ENCODE data around the gene CRISPLD2. TPM values are rescaled to one million over a fixed set of nuclear protein-coding genes. Genes with fewer than 3 reads are reported as not detected.

The CRISPLD2 gene
- total RNA-seq, 1 donor from 2014 or later, result 5.8 TPM

- TF ChIP-seq, protein P1, sequence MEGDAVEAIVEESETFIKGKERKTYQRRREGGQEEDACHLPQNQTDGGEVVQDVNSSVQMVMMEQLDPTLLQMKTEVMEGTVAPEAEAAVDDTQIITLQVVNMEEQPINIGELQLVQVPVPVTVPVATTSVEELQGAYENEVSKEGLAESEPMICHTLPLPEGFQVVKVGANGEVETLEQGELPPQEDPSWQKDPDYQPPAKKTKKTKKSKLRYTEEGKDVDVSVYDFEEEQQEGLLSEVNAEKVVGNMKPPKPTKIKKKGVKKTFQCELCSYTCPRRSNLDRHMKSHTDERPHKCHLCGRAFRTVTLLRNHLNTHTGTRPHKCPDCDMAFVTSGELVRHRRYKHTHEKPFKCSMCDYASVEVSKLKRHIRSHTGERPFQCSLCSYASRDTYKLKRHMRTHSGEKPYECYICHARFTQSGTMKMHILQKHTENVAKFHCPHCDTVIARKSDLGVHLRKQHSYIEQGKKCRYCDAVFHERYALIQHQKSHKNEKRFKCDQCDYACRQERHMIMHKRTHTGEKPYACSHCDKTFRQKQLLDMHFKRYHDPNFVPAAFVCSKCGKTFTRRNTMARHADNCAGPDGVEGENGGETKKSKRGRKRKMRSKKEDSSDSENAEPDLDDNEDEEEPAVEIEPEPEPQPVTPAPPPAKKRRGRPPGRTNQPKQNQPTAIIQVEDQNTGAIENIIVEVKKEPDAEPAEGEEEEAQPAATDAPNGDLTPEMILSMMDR (conservative IDR thresholded peaks at IDR 0.05; ENCODE audit: low read depth, low read length), result no peak
- no peak for DNase-seq (ENCODE audit: low read depth)
- H3K4me3 ChIP-seq (ENCODE audit: low read depth, low read length), result peak overlapping the region; percentile 64
Observed at GRCh38 chr16:84821179-84821578, 1.4 kb downstream of the CRISPLD2 start.

DNA sequence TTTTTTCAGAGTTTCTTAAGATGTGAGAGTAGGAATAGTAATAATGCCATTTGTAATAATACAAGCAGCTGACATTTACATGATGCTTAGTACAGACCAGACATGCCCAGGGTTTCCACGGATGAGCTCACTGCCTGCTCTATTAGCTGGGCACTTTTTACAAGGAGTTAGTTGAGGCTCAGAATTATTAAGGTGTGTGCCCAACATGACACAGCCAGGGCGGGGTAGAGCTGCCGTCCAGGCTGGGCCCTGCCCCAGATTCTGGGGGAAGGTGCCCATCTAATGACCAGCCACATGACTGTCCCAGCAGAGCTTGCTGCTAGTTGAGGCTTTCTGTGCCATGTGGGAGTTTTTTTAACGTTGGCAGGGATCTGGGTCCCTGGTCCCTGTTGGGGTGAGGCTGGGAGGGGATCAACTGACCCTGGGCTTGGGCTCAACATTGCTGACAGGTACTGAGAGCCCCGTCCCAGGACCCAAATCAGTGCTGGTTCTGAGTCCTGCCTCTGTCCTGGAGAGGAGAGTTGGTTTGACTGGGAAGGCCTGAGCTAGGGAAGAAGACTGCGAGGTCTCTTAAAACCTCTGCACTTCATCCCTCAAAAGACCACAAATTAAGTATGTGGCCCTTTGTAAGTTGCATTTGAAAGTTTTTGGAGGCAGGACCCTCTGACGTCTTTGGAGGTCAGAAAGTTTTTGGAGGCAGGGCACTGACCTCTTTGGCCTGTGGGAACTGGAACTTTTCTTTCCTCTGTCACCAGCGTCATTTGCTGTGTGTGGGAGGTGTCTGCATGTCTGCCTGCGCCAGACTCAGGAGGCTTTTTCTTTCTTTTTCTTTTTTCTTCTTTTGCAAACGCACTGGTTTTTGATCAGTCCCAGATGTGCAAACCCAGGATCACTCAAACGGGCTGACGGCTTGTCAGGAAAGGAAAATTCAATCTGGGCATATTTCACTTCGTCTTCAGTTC lies 2.2 kb downstream of the CRISPLD2 start:
- no peak for DNase-seq (ENCODE audit: low read depth)
- TF ChIP-seq, protein P1 (conservative IDR thresholded peaks at IDR 0.05; ENCODE audit: low read depth, low read length), result no peak

GRCh38 chr16:84822990-84823389 lies 3.2 kb downstream of the CRISPLD2 start:
- DNase-seq (ENCODE audit: low read depth), result no peak
- no peak overlapping the region for H3K4me3 ChIP-seq (ENCODE audit: low read depth, low read length)
- TF ChIP-seq, protein P1 (conservative IDR thresholded peaks at IDR 0.05; ENCODE audit: low read depth, low read length), result no peak

More for the DNA sequence above, 2.2 kb downstream of the CRISPLD2 start:
- H3K4me3 ChIP-seq (ENCODE audit: low read depth, low read length), result no peak overlapping the region

GRCh38 chr16:84823484-84823883 lies 3.7 kb downstream of the CRISPLD2 start:
- no peak for DNase-seq (ENCODE audit: low read depth)
- TF ChIP-seq, protein P1 (conservative IDR thresholded peaks at IDR 0.05; ENCODE audit: low read depth, low read length), result no peak
- no peak overlapping the region for H3K4me3 ChIP-seq (ENCODE audit: low read depth, low read length)

DNA sequence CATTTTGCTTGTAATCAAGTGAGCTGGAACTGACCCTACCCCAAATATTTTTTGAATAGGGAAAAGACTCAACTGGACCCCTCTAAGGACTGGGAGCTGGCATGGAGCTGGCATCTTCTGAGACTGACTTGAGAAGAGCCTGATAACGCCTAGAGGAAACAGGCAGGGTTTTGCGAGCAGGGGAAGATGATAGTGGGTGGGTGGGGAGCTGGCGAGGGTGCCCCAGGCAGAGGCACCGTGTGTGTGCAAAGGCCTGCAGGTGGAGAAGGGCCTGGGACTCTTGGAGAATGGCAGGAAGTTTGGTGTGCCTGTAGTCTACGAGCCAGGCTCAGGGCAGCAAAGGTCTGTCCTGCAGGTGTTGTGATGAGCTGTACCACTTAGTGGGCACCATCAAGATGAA lies 4.1 kb downstream of the CRISPLD2 start:
- H3K4me3 ChIP-seq (ENCODE audit: low read depth, low read length), result no peak overlapping the region
- DNase-seq (ENCODE audit: low read depth), result no peak
- TF ChIP-seq, protein P1 (conservative IDR thresholded peaks at IDR 0.05; ENCODE audit: low read depth, low read length), result no peak

GRCh38 chr16:84825896-84826557 lies 6.2 kb downstream of the CRISPLD2 start:
- no peak for DNase-seq (ENCODE audit: low read depth)
- no peak overlapping the region for H3K4me3 ChIP-seq (ENCODE audit: low read depth, low read length)
- TF ChIP-seq, protein P1 (conservative IDR thresholded peaks at IDR 0.05; ENCODE audit: low read depth, low read length), result no peak

All from epithelial cell of proximal tubule (primary cell).